Measurements from ENCODE around the gene CIDEB.

DNA sequence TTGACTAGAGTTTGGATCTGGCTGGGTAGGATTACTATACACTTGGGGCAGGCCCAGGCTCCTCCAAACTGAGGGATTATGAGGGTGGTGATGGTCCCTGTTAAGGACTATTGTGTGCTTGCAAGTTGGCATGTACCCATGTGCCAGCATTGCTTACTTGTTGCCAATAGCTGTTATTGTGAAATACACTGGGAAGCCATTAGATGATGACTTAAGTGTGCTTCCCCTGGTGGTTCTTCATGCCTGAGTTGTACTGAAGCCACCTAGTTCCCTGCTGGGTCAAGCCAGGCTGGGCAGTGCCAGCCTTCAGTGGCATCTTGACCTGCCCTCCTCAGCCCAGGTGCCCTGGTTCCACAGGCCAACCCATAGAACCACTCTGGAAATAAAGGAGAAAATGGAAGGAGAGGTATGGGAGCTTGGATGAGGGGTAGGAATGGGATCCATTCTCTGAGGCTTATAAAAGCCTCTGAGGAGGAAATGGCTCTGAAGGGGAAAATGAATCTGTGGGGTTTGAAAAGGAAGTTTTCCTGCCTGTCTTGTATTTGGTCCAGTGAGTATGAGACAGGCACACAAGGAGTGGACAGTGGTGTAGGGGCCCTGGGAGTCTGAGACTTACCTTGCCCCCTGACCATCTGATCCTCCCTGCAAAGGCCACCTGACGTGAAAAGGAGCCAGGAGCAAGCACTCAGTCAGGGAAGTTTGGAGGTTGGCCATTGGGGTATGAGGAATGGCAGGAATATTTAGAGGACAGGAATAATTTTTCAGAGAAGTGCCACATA, 4.2 kb upstream of the CIDEB start:
- TF ChIP-seq, protein P1, sequence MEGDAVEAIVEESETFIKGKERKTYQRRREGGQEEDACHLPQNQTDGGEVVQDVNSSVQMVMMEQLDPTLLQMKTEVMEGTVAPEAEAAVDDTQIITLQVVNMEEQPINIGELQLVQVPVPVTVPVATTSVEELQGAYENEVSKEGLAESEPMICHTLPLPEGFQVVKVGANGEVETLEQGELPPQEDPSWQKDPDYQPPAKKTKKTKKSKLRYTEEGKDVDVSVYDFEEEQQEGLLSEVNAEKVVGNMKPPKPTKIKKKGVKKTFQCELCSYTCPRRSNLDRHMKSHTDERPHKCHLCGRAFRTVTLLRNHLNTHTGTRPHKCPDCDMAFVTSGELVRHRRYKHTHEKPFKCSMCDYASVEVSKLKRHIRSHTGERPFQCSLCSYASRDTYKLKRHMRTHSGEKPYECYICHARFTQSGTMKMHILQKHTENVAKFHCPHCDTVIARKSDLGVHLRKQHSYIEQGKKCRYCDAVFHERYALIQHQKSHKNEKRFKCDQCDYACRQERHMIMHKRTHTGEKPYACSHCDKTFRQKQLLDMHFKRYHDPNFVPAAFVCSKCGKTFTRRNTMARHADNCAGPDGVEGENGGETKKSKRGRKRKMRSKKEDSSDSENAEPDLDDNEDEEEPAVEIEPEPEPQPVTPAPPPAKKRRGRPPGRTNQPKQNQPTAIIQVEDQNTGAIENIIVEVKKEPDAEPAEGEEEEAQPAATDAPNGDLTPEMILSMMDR (IDR thresholded peaks at IDR 0.05; ENCODE audit: control extremely low read depth in 1 of 3, insufficient read depth in 1 of 3, low read depth in 1 of 3, low read length in 3 of 3) = no peak
- TF ChIP-seq EZH2 (IDR thresholded peaks at IDR 0.05; ENCODE audit: low read depth, low read length, severe bottlenecking) = no peak
- no peak for TF ChIP-seq POLR2A (IDR thresholded peaks at IDR 0.05; ENCODE audit: control extremely low read depth in 1 of 2, low read depth in 2 of 2, low read length in 2 of 2)
